Cerebellar nuclear complex (tissue), 1 donor: ENCODE measurements around the gene DUS3L.
"Not testable (repeated sequence)": the region's sequence is repeated elsewhere in the genome, so short reads cannot be mapped to it uniquely, and the experiment has no call there.

Experiments used
- DNase-seq, 2 experiments: peaks; one replicate each; lab custom pipeline; 2025; lab: John Stamatoyannopoulos, UW

The DUS3L gene

DNA sequence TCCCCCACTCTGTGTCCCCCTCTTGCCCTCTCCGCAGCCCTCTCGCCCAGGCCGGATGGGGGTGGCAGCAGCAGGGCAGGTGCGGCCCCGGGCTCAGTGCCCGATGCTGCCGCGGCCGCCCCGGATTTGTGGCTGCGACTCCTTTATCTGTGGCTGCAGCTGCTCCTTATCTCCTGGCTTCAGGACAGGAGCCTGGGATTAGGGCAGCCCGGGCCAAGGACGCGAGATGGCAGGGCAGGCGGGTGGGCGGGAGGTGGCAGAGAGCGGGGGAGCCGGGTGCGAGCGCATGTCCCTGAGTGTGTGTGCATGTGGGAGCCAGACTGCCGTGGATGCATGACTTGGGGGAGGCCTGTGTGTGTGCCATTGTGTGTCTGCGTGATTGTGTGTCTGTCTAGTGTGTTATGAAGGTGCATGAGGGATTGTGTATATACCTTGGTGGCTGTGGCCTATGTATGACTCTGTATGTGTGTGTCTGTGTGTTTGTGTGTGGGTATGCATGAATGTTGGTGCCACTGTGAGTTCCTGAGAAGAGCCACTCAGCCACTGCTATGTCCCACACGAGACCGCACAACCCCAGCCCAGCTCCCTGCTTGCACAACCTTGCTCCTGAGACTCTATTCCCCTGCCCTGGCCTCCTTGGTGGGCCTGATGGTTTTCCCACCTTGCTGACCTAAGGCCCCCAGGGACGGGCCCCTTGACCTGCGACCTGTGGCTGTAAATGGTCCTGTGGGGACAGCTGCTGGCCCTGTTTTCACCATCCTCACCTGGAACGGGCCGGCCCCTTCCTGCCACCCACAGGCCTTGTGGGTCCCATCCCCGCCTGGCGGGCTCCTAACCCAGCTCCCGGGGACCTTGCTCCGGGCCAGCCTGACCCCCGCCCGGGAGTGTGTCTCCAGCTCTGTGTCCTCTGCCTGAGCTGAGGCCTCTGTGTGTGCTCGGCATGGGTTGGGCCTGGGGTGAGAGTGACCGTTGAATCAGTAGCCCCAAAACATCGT is 8.6 kb upstream of the DUS3L start:
- DNase-seq, result no peak

DNA sequence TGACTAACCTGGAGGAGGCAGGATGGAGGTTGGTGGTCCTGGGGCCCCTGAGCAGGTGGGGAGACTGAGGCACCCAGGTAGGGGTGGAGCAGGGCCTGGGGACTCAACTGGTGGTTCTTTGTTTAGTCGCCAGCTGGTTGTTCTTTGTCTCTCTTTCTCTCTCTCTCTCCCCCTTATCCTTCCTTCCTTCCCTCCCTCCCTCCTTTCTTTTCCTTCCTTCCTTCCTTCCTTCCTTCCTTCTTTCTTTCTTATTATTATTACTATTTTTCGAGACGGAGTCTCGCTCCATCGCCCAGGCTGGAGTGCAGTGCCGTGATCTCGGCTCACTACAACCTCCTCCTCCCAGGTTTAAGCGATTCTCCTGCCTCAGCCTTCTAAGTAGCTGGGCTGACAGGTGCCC is 7.3 kb upstream of the DUS3L start:
- DNase-seq, result no peak

DNA sequence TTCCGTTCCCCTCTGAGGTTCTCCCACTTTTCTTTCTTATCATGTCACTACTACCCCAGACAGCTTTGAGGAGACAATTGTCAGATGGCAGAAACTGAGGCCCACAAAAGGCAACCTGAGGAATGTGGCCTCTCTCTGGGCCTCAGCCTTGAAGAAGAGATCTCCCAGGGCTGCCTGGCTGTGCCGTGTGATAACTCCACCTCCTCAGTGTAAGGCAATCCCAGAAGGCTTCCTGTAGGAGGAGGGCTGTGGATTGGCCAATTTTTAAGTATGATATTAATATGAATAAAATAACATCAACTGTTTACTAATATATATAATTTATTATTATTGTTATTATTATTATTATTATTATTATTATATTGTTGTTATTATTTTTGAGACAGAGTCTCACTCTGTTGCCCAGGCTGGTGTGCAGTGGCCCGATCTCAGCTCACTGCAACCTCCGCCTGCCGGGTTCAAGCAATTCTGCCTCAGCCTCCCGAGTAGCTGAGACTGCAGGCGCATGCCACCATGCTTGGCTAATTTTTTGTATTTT is 4.5 kb upstream of the DUS3L start:
- DNase-seq, result no peak

DNA sequence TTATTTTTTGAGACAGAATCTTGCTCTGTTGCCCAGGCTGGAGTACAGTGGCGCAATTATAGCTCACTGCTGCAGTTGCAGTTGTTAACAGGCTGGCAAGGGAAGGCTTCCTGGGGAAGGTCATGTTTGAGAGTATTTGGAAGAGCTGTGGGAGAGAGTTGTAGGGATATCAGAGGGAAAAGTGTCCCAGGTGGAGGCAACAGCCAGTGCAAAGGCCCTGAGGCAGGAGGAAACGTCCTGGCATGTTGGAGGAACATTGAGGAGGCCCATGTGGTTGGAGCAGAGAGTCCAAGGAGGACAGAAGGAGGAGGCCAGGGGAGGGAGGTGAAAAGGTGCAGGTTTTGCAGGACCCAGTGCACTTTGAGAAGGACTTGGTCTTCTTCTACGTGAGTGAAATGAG is 2.2 kb upstream of the DUS3L start:
- DNase-seq, result no peak

DNA sequence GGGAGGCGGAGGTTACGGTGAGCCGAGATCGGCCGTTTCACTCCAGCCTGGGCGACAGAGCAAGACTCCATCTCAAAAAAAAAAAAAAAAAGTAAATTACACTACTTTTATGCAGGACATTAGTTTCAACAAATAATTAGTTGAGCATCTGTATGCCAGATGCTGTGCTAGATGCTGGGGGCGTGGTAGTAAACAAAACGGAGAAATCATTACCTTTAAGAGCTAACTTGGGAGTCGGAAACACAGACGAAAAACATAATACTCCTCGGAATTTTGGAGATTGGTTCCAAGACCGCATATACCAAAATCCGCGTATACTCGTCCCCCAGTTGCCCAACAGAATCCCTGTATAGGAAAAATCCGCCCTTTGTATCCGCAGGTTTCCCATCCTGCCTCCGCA is 1.3 kb upstream of the DUS3L start:
- DNase-seq, result no peak

DNA sequence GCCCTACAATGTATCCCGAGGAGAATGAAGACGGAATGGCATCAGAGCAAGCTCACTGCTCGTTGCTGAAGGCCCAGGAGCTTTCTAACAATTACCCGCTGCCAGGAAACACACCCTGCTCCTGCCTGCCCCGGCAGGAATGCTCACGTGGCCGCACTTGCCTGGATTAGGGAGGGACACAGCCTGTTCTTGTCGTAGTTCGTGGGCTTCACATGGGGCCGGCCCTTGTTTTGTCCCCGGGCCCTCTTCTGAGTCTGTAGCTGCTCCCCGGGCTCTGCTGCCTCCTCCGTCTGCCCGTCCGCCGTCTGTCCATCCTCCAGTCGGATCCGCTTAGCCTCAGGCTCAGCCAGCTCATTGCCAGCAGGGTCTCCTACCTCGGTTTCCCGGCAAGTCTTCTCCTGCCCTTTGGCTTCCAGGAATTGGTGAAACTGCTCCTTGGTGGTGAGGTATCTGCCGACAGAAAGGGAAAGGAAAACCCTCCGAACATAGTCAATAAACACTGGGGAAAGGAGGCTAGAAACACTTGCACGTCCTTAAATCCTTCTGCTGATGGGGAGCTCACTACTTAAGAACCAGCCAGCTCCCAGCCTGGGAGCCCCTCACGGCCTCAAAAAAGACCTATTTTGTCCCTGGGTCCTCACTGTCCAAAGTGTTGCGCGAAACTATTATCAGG is 941 bp downstream of the DUS3L start:
- no peak for DNase-seq

DNA sequence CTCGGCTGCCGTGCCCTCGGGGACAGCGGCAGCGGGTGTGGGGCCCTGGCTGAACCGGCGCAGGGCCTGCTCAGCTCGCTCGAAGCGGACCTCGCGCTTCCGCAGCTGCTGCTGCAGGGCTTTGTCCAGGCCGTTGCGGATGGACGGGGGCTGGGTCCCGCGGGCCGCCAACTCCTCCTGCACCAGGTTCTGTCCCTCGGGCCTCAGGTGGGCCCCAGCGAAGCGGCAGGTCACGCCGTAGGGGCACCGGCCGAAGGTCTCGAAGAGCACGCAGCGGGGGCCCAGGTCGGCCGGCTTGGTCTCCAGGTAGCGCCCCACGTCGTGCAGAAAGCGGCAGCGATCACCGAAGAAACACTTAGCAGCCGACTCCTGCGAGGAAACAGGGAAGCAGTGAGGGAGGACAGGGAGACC is 1.6 kb downstream of the DUS3L start:
- no peak for DNase-seq

DNA sequence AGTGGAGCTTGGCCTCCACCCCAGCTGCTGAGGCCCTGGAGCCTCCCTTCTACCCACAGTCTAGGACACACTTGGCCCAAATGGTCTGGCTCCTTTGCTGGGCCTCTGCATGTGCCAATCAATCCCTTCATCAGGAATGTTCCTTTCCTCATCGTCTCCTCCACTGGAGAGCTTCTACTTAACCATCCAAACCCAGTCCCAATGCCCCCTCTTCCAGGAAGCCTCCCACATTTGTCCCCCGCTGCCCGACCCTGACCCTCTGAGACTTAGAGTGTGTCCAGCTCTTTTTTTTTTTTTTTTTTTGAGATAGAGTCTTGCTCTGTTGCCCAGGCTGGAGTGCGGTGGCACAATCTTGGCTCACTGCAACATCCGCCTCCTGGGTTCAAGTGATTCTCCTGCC is 2.5 kb downstream of the DUS3L start:
- no peak for DNase-seq

DNA sequence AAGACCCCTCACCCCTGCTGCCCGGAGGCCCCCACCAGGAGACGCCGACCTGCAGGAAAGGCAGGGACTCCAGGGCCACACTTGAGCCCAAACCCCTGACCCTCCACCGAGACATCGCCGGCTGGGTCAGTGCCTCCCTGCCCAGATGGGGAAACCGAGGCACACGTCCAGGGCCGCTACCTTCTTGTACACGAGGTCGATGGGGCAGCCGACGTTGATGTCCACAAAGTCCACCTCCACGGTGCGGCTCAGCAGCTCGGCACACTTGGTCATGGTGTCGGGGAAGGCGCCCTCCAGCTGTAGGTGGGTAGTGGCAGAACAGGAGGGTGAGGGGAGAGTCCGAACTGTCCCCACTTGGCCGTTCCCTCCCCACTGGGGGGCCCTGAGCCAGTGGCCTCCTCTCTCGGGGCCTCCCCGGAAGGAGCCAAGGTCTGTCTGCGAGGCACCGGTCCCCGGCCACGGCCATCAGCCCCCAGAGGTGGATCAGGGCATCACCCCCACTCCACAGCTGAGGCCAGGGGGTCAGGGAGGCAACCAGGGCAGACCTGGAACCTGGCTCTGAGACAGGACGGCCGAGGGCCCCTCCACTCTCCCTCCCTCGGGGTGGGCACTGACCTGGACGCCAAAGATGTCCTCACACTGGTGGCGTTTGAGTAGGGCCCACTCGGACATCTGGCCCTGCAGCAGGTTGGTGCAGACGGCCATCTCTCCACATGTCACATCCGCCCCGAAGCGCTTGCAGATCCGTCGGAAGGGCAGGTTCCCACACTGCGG is 3.4 kb downstream of the DUS3L start:
- DNase-seq, result no peak

DNA sequence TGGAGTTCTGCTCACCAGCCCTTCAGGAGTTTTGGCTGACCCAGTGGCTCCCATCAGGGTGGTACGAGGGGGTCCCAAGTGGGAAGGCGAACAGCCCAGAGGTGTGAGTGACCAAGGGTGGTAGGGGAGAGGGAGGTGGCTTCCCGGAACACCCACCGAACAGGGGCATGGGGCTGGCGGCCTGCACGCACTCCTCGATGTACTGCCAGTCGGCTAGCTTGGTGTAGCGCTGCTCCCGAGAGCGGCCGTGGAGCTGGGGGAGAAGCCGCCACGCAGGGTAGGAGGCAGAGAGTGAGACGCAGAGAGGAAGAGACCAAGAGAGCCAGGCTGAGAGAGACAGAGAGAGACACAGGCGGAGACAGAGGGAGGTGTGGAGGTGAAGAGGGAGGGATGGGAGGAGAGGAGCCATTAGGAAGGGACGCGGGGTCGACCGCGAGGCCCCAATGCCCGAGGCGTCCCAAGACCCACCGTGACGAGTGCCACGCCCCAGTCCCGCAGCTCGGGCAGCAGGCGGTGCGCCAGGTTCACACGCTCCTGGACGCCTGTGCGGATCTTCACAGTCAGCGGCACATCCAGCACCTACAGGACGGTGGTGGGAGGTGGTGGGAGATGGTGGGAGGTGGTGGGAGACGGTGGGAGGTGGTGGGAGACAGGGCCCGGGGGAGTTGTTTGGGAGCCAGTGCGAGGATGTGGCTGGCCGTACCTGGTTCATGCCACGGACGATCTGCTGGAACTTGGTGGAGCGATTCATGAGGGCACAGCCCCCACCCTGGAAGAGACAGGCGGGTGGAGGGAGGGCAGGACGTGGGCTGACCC is 4.2 kb downstream of the DUS3L start:
- no peak for DNase-seq

DNA sequence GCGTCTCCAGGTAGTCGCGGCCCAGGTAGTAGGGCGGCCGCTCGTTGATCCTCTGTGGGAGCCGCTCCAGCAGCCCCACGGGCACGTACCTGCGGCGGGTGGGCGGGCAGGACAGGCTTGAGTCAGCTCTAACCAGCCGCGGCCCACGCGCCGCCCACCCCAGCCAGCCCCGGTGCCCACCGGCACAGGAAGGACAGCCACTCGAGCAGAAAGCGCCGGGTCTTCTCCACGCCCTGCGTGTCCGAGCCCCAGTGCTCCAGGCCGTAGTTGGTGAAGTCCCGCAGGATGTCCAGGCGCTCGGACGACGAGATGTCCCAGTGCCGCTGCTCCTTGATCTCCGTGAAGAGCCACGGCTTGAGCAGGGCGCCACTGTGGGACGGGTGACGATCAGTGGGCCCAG is 5.5 kb downstream of the DUS3L start:
- DNase-seq, result no peak

DNA sequence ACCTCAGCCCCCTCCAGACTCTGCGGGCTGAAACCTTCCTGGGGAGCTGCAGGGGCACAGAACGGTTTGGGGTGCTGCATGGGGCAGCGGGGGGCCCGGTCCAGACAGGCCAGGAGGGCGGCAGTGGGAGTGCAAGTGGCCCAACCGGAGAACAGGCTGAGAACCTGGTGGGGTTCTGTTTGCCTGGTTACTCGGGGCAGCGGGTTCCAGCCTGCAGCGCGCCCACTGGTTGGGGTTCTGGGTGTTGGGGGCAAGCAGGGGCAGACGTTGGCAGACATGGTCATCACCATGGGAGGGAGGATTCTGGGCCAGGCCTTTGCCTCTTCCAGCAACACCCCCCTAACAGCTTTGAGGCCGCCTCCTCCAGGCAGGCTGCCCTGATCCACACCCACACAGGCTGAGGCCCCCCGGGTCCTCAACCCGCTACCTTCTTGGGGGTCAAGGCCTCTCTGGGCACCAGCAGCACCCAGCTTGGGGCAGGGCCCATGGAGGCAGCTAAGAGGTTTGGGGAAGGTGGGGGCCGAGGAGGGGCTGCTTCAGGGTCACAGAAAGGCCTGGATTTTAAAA is 6.3 kb downstream of the DUS3L start, which contains the start of gene PRR22:
TSS of gene PRR22 (minus strand) at position 166 of the 567 bp plus-strand sequence. CDS start at position 80, 86 bp downstream.
- DNase-seq, result no peak

DNA sequence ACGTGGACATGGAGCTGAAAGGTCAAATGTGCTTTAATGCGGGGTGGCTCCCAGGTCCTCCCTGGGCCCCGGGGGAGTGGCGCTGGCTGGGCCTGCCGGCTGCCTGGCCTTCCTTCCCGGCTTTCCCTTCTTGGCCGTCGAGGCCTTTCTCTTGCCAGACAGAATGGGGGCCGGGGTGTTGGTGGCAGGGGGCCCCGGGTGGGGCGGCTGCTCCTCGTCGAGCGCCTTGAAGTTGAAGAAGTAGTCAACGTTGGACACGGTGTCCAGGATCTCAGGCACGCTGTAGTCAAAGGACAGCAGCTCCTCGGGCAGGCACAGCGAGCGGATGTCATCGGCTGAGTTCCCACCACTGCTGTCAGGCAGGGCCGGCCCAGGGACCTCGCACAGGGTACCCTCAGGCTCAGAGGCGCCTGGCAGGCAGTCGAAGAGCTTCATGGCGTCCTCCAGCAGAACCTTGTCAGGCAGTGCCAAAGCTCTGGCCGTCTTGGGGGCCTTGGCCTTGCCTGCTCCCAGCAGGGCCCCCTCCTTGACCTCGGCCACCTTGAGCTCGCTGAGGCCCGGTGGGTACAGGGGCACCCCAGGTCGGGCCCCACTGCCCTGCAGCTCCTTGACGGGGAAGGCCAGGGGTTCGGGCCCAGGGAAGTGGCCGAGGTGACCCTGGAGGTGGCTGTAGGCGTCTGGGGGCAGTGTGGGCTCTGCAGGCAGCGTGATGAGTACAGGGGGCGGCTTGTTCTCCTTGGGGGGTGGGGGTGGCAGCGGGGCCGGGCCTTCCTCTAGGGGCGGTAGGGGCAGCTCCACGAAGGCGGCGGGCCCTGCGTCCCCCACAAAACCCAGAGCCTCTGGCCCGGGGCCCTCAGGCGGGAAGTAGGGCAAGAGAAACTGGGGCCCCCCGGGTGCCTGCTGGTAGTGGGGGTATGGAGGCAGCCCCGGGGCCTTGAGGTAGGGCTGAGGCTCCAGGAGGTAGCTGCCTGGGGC is 7.7 kb downstream of the DUS3L start:
- DNase-seq, result no peak

DNA sequence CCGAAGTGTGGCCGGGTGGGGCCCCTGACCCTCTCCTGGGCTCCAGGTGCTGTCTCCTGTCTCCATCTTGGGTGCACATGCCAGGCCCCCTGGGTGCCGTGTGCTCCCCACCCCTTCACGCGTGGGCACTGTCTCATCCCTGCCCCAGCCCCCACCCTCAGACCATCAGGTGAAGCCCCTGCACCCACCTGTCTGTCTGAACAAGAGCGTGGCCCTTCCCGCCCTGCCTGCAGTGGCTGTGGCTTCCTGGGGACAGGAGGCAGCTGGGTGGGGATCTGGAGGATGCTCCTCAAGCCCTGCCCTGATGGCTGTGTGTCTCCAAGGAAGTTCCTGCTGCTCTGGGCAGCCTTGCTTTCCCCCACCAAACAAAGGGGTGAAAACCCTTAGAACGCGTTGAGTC is 8.6 kb downstream of the DUS3L start:
- no peak for DNase-seq

DNA sequence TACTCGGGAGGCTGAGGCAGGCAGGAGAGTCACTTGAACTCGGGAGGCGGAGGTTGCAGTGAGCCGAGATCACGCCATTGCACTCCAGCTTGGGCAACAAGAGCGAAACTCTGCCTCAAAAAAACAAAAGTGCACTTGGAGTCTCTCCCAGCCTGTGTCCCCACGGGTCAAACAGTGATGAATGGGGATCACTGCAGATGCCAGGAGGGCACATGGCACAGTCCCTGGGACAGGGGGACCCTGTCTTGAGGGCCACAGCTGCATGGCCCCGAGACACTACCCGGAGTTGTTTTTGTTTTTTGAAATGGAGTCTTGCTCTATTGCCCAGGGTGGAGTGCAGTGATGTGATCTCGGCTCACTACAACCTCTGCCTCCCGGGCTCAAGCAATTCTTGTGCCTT is 10.0 kb downstream of the DUS3L start:
- not testable (repeated sequence) for DNase-seq

DNA sequence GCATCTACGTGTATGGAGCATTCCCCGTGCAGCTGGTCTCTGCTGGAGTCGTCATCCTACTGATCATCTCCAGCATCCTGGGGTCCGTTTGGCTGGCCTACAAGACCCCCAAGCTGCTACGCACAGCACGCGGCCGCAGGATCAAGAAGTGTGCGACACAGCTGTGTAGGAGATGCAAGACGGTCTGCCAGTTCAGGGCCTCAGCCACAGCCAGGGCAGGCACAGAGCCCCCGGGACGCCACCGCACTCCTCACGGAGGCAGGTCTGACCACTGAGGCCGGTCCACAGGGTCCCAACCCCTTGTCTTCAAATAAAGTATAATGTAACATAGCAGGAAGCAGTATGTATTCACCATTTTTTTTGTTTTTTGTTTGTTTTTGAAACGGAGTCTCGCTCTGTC is 12.6 kb downstream of the DUS3L start:
- DNase-seq, result no peak

DNA sequence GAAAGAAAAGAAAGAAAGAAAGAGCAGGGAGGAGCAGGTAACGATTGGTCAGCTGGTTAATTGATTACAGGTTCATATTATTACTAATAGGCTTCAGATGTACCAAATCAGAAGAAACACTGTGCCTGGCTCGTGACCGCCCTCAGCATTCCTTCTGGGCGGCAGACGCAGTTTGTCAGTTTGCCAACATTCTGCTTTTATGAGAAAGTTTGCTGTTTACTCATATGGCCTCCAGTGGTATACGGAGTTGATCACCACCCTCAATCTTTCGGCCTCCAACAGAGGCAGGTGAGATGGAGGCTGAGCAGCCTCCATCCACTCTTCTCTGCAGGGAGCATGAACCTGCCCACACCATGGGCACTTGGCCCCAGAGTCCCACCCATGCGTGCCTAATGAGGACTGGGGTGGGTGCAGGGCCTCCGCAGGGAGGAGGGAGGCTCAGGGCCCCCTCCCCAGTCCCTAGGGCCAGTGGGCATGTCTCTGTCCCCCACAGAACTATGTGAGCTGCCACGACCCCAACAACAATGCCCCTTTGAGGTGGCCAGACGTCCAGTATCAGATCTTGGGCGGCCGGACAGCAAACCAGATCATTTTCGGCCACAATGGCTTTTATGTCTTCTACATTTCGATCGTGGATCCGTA is 15.2 kb downstream of the DUS3L start:
- DNase-seq, result no peak

DNA sequence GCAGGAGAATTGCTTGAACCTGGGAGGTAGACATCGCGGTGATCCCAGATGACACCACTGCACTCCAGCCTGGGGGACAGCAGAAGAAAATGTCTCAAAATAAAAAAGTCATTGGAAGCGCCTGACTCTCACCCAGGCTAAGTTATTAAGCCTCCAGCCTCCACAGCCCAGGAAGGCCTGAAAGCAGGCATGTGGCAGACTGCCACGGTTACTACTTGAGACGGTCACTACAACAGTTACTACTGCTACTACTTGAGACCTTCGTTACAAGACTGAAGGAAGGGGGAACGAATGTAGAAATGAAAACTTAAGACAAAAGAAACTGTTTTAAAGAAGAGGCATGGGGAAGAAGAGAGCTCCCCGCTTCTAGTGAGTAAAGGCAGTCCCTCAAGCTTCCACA is 16.0 kb downstream of the DUS3L start:
- no peak for DNase-seq

DNA sequence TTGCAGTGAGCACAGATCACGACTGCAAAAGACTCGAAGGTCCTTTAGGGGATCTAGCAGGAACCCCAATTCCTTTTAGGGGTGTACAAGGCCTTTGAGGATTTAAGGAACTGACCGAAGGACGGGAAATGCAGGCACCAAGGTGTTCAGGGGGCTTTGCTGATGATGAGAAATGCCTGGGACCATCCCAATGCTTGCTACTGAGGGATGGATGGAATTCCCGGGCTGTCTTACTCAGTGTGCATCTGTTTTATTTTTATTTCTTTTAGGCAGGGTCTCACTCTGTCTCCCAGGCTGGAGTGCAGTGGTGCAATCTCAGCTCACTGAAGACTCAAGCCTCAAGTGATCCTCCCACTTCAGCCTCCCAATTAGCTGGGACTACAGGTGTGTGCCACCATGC is 17.7 kb downstream of the DUS3L start:
- no peak for DNase-seq
